NCI-H1417 treated with DMSO at 0.1 percent for 48 hours (cell line): ENCODE results near the gene SOWAHA.

Source experiments
- DNase-seq: peaks from one replicate; lab custom pipeline; 2025; lab: John Stamatoyannopoulos, UW

The SOWAHA gene

DNA sequence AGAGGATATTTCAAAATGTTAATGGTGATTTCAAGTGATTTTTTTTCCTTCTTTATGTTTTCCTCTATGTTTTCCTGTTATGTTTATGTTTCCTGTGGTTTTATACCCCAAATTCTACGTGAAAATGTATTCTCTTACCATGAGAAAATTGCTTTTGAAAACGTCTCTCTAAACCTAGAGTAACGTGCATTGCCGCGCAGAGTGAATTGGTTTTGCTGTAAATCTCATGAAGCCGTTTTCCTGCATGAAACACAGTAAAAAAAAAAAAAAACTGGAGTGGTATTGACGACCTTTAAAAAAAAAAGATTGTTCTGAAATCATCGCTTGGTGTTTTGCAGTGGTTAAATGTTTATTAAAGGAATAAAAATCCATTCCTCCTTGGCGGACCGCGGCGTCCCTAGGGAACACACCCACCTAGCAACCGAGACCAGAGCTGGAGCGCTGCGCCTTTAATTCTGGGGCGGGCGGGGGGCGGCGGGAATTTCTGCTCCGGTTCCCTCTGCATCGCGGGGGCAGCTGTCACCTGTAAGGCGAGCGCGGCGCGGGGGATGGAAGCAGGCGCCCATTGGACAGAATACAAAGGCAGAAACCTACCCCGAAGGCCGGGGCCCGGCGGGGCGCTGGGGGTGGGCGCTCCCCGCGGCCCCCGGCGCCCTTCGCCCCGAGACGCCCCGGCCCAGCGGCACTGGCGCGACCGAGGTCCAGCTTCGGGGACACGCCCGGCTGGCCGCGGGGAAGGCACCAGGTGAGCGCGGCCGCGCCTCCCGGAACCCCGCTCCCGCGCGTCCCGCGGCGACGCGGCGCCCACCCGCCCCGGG lies at the start of gene SOWAHA:
Gene SOWAHA (plus strand): TSS at position 522 of the 818 bp plus-strand sequence. CDS start 320 bp downstream, outside the sequence.
- no peak for DNase-seq

DNA sequence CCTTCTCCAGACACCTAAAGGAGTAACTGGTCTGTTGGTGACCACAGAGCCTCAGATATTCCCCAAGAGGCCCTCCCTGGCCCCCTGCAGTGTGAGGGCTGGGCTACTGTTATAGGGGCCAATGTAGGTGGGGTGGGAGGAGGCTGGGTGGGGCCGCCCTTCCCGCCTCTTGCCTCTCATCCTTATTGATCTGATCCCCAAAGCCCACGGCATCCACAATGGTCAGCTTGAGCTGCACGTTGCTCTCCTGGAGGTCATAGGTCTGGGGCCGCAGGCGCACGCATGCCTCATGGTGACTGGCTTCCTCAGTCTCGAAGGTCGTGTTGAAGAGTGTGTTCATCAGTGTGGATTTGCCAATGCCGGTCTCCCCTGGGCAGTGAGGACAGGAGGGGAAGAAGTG lies 49.1 kb upstream of the SOWAHA start:
- no peak for DNase-seq

DNA sequence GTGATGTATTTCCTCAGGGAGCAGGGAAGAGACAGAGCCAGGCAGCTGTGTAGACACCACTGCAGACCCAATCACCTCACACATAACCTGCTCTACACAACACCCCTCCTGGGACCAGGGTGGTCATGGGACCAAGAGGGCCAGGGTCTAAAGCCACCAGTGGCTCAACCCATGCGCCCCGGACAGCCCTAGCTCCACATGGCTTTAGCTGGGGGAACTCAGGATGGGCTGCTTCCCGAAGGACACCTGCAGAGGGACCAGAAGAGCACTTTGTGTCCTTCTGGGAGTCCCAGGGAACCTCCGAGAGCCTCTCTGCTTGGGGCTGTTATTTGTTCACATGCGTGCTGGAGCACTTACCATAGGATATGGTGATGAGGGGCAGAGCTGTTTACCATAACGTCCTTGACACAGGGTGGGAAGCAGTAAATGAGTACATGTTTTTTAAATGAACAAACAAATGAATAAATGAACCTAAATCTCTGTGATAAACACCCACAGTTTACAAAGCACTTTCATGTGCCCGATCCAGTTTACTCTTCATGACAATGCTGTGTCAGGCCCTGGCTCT lies 48.3 kb upstream of the SOWAHA start:
- DNase-seq: no peak

DNA sequence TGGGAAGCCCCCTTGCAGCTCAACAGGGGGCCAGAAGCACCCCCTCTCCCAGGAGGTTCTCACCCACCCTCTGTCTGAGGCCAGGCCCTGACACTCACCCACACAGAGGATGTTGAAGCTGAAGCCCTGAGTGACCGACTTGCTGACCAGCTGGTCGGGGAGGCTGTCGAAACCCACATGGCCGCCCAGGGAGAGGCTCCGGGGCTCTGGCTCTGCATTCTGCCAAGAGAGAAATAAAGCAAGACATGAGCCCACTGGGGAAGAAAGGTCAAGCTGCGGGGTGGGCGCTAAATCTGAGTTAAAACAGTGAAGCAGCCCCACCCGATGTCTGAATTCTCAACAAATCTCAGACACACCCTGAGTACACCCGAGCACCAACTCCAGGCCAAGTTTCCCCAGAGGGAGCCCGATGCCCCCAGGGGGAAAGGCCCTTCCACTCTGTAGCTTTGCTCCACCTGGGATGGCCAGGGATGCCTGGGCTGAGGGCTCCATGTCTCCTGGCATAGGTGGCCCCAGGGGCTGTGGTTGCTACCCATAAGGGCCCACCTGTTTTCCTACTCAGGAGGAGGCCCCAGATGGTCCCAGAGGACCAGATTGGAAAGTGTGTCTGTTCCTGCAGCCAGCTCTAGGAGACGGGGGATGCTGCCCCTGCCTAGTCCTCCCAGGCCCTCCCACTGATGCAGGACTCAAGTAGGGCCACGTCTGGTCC lies 47.6 kb upstream of the SOWAHA start:
- no peak for DNase-seq

GRCh38 chr5:132766020-132766805 lies 46.9 kb upstream of the SOWAHA start:
- no peak for DNase-seq

DNA sequence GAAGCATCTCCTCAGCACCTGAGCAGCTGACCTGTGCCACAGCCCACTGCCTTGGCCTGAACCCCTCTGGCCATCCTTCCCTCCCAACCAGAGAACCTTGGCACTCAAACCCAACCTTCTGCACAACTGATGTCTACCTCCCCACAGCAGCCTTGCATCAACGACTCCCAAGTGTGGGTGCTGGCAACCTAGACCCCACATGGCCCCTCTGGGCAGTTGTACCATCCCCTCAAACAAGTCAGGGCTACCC lies 46.4 kb upstream of the SOWAHA start:
- DNase-seq: no peak

DNA sequence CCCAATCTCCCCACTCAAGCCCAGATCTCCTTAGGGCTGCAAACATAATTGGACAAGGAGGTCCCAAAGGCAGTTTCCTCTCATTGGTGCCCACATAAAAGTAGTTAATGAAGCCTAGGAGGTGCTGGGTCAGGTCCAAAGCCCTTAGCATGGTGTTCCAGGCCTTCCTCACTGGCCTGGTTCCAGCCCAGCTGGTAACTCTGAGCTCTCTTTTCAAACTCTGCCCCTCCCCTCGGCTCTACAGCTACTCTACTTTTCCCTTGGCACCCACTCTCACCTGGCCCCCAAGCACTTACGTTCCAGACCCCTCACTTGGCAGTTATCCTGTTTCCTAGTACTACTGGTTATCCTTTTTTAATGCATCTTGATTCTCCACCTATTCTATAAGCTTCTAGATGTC lies 46.0 kb upstream of the SOWAHA start:
- DNase-seq: no peak

- no peak for DNase-seq
These were observed 44.6 kb upstream of the SOWAHA start for GRCh38 chr5:132768485-132768868.

DNA sequence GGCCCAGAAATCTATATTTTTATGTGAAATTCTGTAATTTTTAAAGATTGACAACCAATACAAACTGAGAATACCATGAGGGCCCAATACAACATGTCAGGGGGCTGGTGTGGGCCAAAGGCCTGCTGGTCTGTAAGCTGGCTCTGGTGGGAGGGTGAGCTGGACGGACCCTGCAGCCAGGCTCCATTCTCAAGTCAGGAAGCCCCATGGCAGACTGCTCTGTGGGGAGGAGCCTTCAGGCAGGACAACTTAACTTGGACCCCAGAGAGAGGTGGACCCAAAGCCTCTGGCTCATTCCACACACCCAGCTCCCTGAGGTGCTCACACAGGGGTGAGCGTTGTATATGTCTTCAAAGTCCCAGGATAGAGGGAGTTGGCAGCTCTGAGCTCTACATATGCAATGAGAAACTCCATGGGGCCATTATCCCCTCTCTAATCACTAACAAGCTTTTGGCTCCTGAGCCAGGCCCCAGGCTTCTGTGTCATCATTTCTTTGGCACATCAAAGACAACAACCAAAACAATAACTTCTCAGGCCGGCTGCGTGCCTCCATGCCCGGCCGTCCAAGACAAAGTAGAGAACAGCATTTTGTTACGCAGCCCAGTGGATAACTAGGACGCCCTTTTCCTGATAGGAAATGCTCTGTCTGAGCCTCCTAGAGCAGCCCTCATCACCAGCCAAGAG lies 42.5 kb upstream of the SOWAHA start:
- DNase-seq: no peak

- no peak for DNase-seq
These were observed 41.6 kb upstream of the SOWAHA start for GRCh38 chr5:132771503-132771998.

- no peak for DNase-seq
These were observed 40.6 kb upstream of the SOWAHA start for GRCh38 chr5:132772291-132773070.

GRCh38 chr5:132773114-132773513 lies 40.0 kb upstream of the SOWAHA start:
- DNase-seq: no peak

DNA sequence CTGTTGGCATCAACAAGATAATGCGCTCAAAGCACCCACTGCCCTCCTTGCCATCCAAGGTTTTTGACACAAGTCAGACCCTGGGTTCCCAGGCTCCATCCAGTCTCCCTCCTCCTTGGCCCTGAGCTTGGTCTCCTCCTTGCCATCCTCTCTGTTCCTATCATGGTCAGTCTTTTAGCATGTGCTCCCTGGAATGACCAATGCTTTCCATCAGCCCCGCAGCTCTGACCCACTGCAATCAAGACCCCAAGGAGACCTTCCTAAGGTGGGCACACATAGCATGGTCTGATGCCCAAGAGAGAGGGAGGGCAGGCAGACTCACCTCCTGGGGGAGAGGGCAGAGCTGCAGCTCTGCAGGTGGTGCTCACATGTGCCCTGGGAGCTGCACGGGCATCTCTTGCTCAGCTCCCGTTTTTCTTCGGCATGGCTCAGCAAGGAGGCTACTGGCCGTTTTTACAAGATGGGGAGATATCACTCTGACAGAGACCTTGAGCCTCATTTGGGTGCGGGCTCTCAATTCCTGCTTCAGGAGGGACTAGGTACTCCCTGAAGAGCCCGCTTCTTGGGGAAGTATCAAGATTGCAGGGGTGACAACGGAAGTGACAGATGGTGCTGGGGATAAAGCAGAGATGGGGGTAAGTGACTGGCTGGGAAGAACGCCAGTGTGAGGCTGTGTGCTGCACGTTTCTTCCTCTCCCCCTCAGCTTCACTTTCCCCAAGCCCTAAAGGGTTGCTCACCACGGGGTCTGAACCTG lies 39.3 kb upstream of the SOWAHA start:
- DNase-seq: no peak

- no peak for DNase-seq
These were observed 38.7 kb upstream of the SOWAHA start for GRCh38 chr5:132774406-132774805.

DNA sequence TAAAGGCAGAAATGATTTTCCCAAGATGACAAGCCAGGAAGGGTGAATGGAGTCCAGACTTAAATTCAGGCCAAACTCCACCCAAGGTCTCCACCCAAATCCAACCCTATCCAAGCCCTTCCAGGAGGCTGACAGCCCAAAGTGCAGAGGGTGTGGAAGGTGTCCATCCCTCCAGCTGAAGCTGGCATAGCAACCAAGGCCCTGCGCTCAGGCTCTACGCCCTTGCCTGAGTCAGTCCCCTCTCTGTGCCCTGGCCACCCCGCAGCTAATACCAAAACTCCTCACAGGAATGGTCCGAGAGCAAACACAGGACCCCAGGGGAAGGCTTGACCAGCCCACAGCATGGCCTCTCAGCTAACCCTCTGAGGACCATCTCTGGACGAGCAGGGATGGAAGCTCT lies 38.2 kb upstream of the SOWAHA start:
- DNase-seq: no peak

GRCh38 chr5:132775476-132775961 lies 37.6 kb upstream of the SOWAHA start:
- DNase-seq: no peak

DNA sequence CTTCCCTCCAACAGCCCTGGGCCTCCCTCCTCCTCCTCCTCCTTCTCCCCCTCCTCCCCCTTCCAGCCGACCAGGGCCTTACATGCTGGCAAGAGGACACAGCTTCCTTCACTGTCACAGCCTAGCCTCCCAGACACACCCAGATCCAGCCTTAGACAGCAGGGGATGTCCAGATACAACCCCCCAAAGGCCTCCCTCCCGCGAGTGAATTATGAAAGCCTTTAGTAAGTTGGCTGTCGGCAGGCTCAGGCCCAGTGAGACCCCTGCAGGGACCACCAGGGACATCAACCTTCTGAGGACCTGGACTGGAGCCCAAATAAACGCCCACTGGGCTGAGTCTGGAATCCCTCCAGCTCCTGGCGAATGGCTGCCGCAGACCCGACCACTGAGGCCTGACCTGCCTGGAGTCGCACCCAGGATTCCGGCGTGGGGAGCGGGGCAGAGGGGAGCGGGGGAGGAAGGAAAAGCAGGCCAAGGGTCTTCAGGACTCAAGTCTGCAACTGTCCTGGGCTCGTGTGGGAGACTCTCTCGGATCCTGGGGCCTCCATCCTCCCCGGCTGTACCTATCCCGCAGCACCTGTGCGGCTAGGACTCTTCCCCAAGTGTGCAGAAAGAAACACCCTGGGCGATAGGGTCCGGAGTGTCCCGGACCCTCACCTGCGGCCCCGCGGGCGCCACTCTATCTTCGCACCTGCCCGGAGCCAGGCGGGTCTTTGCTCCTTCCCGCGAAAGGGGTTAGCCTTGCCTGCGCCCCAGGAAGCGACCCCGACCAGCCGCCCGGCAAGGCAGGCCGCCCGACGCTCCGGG lies 36.8 kb upstream of the SOWAHA start:
- DNase-seq: no peak

DNA sequence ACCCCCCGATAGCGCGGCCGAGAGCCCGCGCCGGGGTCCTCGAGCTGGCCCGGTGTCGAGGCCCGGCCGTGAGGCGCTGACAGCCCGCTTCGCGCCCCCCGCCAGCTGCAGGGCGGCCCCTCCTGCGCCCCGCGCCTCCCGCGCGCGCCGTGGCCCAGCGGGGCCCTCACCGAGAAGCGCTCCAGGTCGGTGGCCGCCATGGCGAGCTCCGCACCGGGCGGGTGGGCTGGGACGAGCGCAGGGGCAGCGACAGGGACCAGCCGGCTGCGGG lies 36.2 kb upstream of the SOWAHA start:
- no peak for DNase-seq

- no peak for DNase-seq
These were observed 35.7 kb upstream of the SOWAHA start, which contains the start of gene SEPTIN8 for GRCh38 chr5:132777209-132778069. SEPTIN8 (minus strand) TSS chr5:132777239; CDS start chr5:132777137, 102 bp downstream.
